ENCODE results near the gene ZNF521. TPM values are rescaled to one million over a fixed set of nuclear protein-coding genes. Genes with fewer than 3 reads are reported as not detected.

The ZNF521 gene
- total and polyA plus RNA-seq, 2 experiments from 2014 or later: 3.1 to 9.2 TPM

- ATAC-seq: no peak
- no peak overlapping the region for H2AFZ ChIP-seq
- no peaks in the 10 kb centered on the region for H3K27me3 ChIP-seq (ENCODE audit: insufficient read depth)
- no peak overlapping the region for H3K4me2 ChIP-seq
- H3K4me3 ChIP-seq: no peak overlapping the region
- H3K36me3 Mint-ChIP-seq (ENCODE audit: low read depth): no peaks in the 10 kb centered on the region
- H3K27ac Mint-ChIP-seq: no peak overlapping the region
- H3K27me3 Mint-ChIP-seq (ENCODE audit: insufficient read depth, low read depth, poor library complexity): no peaks in the 10 kb centered on the region
- no peaks in the 10 kb centered on the region for H3K4me1 ChIP-seq (ENCODE audit: insufficient read depth)
- no peak for DNase-seq (ENCODE audit: low spot score)
- H3K4me3 Mint-ChIP-seq: no peak overlapping the region
- no peaks in the 10 kb centered on the region for H3K4me1 Mint-ChIP-seq
- H3K36me3 ChIP-seq (ENCODE audit: insufficient read depth): no peaks in the 10 kb centered on the region
- H3K9me3 Mint-ChIP-seq: no peaks in the 10 kb centered on the region; the same call in 2 of the 3 replicates
- TF ChIP-seq JUNB (IDR thresholded peaks at IDR 0.05; ENCODE audit: unreplicated experiment) (no peak), EZH2 (IDR thresholded peaks at IDR 0.05; ENCODE audit: low read depth, unreplicated experiment) (no peak), CREB1 (CRISPR knock-in tag; IDR thresholded peaks at IDR 0.05; ENCODE audit: low read depth) (no peak), NANOG (IDR thresholded peaks at IDR 0.05; ENCODE audit: borderline replicate concordance) (no peak), ZNF331 (CRISPR knock-in tag; IDR thresholded peaks at IDR 0.05; ENCODE audit: low read depth) (no peak), ZNF462 (CRISPR knock-in tag; IDR thresholded peaks at IDR 0.05) (no peak), CTCF (conservative IDR thresholded peaks at IDR 0.05; ENCODE audit: low read depth in 2 of 2) (no peak), POLR2AphosphoS5 (IDR thresholded peaks at IDR 0.05; ENCODE audit: low read depth) (no peak), STAT1 (IDR thresholded peaks at IDR 0.05; ENCODE audit: unreplicated experiment) (no peak)
- no peaks in the 10 kb centered on the region for H4K20me1 ChIP-seq (replicated peaks; ENCODE audit: insufficient read depth)
- no peaks in the 10 kb centered on the region for H3F3A ChIP-seq (replicated peaks; ENCODE audit: low read depth)
- no peaks in the 10 kb centered on the region for H3K79me2 ChIP-seq (replicated peaks; ENCODE audit: insufficient read depth)
- H3K27ac ChIP-seq (ENCODE audit: low read depth): no peak overlapping the region
- peaks cover 5% of the 10 kb centered on the region; the same call in 1 of the 2 replicates for H3K9me2 ChIP-seq (ENCODE audit: insufficient read depth)
These were observed 335.8 kb downstream of the ZNF521 start for GRCh38 chr18:25016181-25016580.

Data from GM23338 (cell line).